Activated CD4-positive, alpha-beta T cell treated with anti-CD3 and anti-CD28 coated beads, Interleukin-2, amount 10 ng/mL, durations not matched to agents 7 days and 5 days (primary cell): ENCODE data around the gene SLC25A42. TPM values are rescaled to one million over a fixed set of nuclear protein-coding genes. Genes with fewer than 3 reads are reported as not detected.

ENCODE experiments used
- CTCF ChIA-PET: fragments of 350-600 bp; sonication (Branson Sonifier 250); formaldehyde crosslinking; loops from one replicate; lab custom pipeline; 2021; ENCODE audit warnings: antibody characterized with exemption; lab: Charles Lee
- POLR2A ChIA-PET: fragments of 350-600 bp; sonication (Branson Sonifier 250); formaldehyde crosslinking; loops from one replicate; lab custom pipeline; 2021; ENCODE audit warnings: antibody characterized with exemption; lab: Charles Lee
- DNase-seq: peaks from one replicate; pipeline ENCODE4 v3.0.0-alpha.2; 2020
- H3K27ac Mint-ChIP-seq: one replicate; pipeline ENCODE4 v1.8.0; 2021; ENCODE audit warnings: mild to moderate bottlenecking, moderate library complexity, mixed read lengths
- H3K27me3 Mint-ChIP-seq: one replicate; pipeline ENCODE4 v1.8.0; 2021; ENCODE audit warnings: mixed read lengths
- H3K36me3 Mint-ChIP-seq: one replicate; pipeline ENCODE4 v1.8.0; 2021; ENCODE audit warnings: low read depth, mixed read lengths
- H3K4me1 Mint-ChIP-seq: one replicate; pipeline ENCODE4 v1.8.0; 2021; ENCODE audit warnings: mixed read lengths
- H3K4me3 Mint-ChIP-seq: one replicate; pipeline ENCODE4 v1.8.0; 2021; ENCODE audit warnings: mild to moderate bottlenecking, moderate library complexity, mixed read lengths
- H3K9me3 Mint-ChIP-seq: one replicate; pipeline ENCODE4 v1.8.0; 2021; ENCODE audit warnings: mixed read lengths
- total RNA-seq, 2 experiments: library from RNA; stranded (reverse); gene quantifications; one replicate each; pipeline ENCODE4 v1.2.3, GENCODE V29; 2021

The SLC25A42 gene
- total RNA-seq, 2 experiments from 2014 or later: 20.6 to 22.2 TPM

DNA sequence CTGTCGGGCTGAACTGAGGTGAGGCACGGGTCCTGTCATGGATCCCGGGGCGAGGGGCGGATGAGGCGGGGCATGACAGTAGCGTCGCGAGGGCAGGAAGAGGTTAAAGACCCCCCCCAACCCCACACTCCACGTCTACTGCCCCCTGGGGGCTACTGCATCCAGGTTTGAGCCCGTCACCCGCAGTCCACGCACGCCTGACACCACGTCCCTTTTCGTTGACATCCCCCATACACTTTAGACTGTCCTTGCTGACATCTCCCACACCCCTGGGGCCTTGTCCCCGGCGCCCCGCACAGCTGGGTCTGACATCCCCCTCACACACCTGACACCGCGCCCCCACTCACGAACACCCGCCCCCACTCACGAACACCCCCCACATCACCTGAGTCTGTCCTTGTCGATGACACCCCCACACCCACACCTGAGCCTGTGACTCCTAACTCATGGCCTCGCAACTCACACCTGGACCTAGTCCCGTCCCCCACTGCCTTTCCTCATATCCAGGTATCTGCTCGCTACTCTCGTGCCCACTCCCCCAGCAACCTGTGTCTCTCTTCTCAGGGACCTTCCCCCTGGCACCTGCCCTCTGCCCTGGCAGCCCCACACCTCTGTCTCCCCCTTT is 416 bp downstream of the SLC25A42 start:
- H3K27me3 Mint-ChIP-seq: no peaks in the 10 kb centered on the region
- H3K9me3 Mint-ChIP-seq: no peaks in the 10 kb centered on the region
- H3K4me1 Mint-ChIP-seq: peaks cover 44% of the 10 kb centered on the region
- DNase-seq: no peak
- peak overlapping the region; percentile 87 for H3K4me3 Mint-ChIP-seq
- CTCF ChIA-PET: no interaction called here
- H3K36me3 Mint-ChIP-seq: peaks cover 3% of the 10 kb centered on the region
- H3K27ac Mint-ChIP-seq: peak overlapping the region; percentile 91
- POLR2A ChIA-PET: no interaction called here

DNA sequence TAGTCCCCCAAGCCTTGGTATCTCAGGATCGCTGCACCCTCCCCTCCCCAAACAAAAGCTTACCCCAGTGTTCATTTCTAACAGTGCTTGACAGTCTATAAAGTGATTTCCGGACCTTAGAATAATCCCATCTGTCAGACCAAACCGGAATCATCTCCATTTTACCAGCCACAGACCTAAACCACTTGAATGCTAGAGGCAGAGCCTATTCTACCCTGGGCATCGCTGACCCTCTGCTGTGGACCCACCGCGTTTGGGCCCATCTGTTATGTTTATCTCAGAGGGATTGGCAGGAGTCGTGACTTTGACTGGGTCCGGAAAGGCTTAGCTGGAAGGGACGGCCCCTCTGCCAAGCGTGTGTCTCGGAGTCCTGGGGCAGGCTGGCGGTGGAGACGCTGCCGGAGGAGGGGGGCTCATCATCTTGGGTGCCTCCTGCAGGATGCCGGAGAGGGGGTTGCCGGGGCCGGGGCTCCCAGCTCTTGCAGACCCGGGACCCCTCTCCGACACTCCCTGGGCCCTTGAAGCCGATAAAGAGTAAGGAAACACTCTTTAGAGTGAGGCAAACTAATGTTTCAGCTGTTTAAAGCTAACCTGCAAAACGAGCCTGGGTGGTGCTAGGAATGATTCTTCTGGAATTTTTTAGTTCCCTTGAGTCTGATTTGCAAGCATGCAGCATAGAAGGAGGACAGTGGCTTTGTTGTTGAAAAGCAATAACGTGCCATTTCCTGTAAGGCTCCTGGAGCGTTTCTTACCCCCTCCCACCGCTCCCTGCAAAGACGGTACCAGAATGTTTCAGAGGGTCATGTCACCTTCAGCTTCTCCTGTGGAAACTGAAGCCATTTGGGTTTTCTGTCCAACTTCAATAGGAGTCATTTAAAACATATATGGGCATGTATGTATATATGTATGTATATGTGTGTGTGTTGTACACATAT is 1.3 kb downstream of the SLC25A42 start:
- peak; percentile 35 for DNase-seq
- no peaks in the 10 kb centered on the region for H3K9me3 Mint-ChIP-seq
- POLR2A ChIA-PET: no interaction called here
- no peaks in the 10 kb centered on the region for H3K27me3 Mint-ChIP-seq
- CTCF ChIA-PET: interaction anchor here (0.7 kb wide), 1 partner anchor 11 kb away, joined by 3 read pairs; no protein-coding TSS in a partner anchor
- peaks cover 49% of the 10 kb centered on the region for H3K4me1 Mint-ChIP-seq
- peak overlapping the region; percentile 91 for H3K27ac Mint-ChIP-seq
- H3K4me3 Mint-ChIP-seq: peak overlapping the region; percentile 87
- peaks cover 6% of the 10 kb centered on the region for H3K36me3 Mint-ChIP-seq

DNA sequence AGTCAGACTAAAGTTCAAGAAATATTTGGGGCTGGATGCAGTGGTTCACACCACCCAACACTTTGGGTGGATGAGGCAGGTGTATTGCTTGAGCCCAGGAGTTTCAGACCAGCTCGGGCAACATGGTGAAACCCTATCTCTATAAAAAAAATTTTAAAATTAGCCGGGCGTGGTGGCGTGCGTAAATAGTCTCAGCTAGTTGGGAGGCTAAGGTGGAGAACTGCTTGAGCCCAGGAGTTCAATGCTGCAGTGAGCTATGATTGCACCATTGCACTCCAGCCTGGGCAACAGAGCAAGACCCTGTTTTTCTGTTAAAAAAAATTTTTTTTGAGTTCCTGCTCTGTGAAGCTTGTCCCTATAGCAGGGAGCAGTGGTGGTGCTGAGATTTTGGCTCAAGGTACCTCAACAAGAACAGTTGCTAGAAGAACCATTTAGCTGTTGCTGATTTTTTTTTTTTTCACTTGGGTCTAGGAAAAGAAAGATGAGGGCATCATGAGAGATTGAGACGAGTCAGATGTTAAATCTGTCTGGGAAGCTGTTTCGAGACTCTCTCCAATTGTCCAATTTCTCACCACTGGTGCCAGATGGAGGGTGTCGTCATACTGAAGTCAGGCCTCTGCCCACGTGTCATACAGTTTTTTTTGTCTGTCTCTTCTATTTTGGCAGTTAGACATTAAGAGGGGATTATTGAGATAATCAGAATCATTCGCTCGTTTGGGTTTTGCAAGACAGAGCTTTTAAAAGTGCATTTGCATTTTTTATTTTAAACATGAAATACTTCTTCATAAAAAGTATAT is 3.7 kb downstream of the SLC25A42 start:
- Mint-ChIP-seq H3K4me1 (peaks cover 47% of the 10 kb centered on the region), H3K36me3 (peaks cover 8% of the 10 kb centered on the region)
- POLR2A ChIA-PET: no interaction called here

DNA sequence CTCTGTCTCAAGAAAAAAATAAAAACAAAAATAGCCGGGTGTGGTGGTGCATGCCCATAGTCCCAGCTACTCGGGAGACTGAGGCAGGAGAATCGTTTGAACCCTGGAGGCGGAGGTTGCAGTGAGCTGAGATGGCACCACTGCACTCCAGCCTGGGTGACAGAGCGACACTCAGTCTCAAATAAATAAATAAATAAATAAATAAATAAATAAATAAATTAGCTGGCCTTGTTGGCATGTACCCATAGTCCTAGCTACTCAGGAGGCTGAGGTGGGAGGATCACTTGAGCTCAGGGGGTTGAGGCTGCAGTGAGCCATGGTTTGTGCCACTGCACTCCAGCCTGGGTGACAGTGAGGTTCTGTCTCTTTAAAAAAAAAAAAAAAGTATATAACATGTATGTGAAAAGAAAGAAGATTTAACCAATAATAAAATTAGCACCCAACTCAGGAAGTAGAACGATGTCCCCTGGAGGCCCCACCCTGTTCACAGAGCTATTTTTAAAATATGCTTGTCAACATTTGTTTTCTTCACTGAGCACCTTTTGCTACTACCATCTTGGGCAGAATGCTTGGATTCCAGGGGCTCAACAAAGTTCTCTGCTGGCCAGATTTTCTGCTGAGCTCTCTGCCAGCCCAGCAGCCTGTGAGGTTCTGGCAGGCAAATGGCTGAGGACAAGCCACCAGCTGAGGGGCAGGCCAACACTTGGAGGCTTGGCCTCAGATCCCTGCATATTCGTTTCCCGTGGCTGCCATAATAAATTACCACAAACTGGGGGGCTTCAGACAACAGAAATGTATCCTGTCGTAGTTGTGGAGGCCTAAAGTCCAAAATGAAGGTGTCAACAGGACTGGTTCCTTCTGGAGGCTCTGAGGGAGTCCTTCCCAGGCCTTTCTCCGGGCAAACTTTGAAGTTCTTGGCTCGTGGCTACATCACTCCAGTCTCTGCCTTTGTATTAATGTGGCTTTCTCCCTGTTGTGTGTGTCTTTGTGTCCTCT is 5.2 kb downstream of the SLC25A42 start:
- ChIA-PET POLR2A (no interaction called here), CTCF (interaction anchor here (0.6 kb wide), 2 partner anchors 435 to 1995 kb away, joined by 3 to 4 read pairs; no protein-coding TSS in a partner anchor)
- H3K9me3 Mint-ChIP-seq: no peaks in the 10 kb centered on the region
- no peaks in the 10 kb centered on the region for H3K27me3 Mint-ChIP-seq
- H3K36me3 Mint-ChIP-seq: peaks cover 14% of the 10 kb centered on the region
- H3K4me3 Mint-ChIP-seq: no peak overlapping the region
- H3K4me1 Mint-ChIP-seq: peaks cover 39% of the 10 kb centered on the region
- H3K27ac Mint-ChIP-seq: peak overlapping the region; percentile 76
- no peak for DNase-seq

More for the DNA sequence above, 3.7 kb downstream of the SLC25A42 start:
- Mint-ChIP-seq H3K27me3 (no peaks in the 10 kb centered on the region), H3K4me3 (no peak overlapping the region), H3K9me3 (no peaks in the 10 kb centered on the region), H3K27ac (peak overlapping the region; percentile 50)
- CTCF ChIA-PET: interaction anchor here (0.7 kb wide), 2 partner anchors 15 to 73 kb away, joined by 3 read pairs; no protein-coding TSS in a partner anchor
- no peak for DNase-seq

DNA sequence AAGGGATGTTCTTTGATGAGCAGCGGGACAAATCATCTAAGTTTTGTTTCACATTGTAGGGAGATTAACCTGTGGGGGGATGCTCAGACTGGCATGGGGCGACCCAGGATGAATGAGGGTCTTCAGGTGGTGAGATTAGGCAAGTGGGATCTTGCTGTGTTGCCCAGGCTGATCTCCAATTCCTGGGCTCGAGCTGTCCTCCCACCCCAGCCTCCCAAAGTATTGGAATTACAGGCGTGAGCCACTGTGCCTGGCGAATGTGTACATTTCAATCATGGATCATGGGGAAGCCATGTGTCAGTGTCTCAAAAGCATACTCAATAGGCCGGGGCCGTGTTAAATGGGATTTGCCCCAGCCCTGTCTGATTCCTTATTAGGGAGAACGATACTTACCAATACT is 8.1 kb downstream of the SLC25A42 start:
- H3K4me1 Mint-ChIP-seq: peaks cover 23% of the 10 kb centered on the region
- ChIA-PET POLR2A (no interaction called here), CTCF (no interaction called here)
- H3K36me3 Mint-ChIP-seq: peaks cover 14% of the 10 kb centered on the region
- H3K27me3 Mint-ChIP-seq: no peaks in the 10 kb centered on the region
- H3K9me3 Mint-ChIP-seq: no peaks in the 10 kb centered on the region
- no peak overlapping the region for H3K27ac Mint-ChIP-seq
- no peak overlapping the region for H3K4me3 Mint-ChIP-seq
- DNase-seq: no peak

DNA sequence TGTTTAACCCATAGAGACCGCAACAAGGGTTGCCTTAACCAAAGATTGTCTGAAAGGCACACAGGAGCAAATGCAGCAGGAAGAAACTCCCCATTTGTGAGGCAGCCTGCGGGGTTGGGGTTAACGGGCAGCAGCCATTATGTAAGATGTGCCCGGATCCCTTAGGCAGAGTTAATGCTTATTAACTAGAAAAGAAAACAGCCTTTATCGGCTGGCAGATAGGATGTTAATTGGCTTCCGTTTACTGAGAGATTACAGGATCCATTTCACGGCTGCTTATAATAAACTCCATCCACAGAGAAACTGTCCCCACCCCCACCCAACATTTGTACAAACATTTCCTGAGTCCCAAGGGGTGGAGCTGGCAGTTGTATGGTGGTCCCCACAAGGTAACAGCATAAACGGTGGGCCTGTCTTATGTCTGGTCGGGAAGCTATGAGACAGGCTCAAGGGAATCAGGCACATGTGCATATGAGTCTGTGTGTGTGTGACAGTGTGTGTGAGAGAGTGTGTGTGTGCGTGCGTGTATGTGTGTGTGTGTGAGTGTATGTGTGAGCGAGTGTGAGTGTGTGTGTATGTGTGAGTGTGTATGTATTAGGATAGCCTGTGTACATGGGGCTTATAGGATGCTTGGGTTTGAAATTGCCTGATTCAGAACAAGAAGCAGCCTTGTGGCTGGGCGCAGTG is 10.5 kb downstream of the SLC25A42 start:
- ChIA-PET CTCF (no interaction called here), POLR2A (no interaction called here)
- no peak overlapping the region for H3K27ac Mint-ChIP-seq
- no peak for DNase-seq
- H3K4me1 Mint-ChIP-seq: peaks cover 7% of the 10 kb centered on the region
- peaks cover 12% of the 10 kb centered on the region for H3K36me3 Mint-ChIP-seq
- no peaks in the 10 kb centered on the region for H3K9me3 Mint-ChIP-seq
- no peak overlapping the region for H3K4me3 Mint-ChIP-seq
- no peaks in the 10 kb centered on the region for H3K27me3 Mint-ChIP-seq

DNA sequence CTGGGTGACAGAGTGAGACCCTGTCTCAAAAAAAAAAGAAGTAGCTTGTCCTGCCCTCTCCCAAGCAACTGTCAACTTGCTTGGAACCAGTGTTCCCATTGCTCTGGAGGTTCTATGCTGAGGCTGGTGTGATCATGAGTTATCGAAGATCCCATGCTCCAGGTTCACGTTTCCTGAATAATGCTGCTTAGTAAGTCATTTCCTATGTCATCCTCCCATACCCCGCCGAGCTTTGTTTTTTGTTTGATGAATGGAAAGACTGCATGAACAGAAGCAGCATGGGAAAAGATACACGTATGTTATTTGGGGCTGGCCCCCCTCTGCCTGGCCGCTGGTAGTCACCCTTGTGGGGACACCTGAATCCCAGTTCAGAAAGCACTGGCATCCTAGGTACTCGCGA is 11.3 kb downstream of the SLC25A42 start:
- ChIA-PET CTCF (no interaction called here), POLR2A (no interaction called here)
- no peak for DNase-seq
- Mint-ChIP-seq H3K4me3 (no peak overlapping the region), H3K36me3 (peaks cover 10% of the 10 kb centered on the region), H3K4me1 (peaks cover 3% of the 10 kb centered on the region), H3K9me3 (no peaks in the 10 kb centered on the region), H3K27ac (no peak overlapping the region), H3K27me3 (no peaks in the 10 kb centered on the region)

DNA sequence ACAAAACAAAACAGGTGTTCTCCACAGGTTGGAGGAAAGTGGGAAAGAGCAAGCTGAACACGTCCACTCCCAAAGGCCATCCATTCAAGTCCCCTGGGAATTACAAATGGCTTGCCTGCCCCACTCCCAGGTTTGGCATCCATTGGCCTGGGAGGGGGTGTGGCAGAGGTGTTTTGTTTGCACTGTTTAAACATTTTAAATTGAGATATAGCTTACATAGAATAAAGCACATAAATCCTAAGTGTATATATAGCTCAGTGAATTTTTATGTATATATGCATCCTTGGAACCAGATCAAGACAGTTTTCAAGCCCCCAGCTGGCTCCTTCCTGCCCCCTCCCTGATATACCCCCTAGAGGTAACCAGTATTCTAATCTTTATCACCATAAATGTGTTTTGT is 12.7 kb downstream of the SLC25A42 start:
- no peak for DNase-seq
- no peak overlapping the region for H3K4me3 Mint-ChIP-seq
- CTCF ChIA-PET: interaction anchor here (0.8 kb wide), 1 partner anchor 11 kb away, joined by 3 read pairs; no protein-coding TSS in a partner anchor
- no peaks in the 10 kb centered on the region for H3K9me3 Mint-ChIP-seq
- H3K4me1 Mint-ChIP-seq: peaks cover 3% of the 10 kb centered on the region
- peaks cover 8% of the 10 kb centered on the region for H3K36me3 Mint-ChIP-seq
- no peaks in the 10 kb centered on the region for H3K27me3 Mint-ChIP-seq
- H3K27ac Mint-ChIP-seq: no peak overlapping the region
- POLR2A ChIA-PET: no interaction called here

DNA sequence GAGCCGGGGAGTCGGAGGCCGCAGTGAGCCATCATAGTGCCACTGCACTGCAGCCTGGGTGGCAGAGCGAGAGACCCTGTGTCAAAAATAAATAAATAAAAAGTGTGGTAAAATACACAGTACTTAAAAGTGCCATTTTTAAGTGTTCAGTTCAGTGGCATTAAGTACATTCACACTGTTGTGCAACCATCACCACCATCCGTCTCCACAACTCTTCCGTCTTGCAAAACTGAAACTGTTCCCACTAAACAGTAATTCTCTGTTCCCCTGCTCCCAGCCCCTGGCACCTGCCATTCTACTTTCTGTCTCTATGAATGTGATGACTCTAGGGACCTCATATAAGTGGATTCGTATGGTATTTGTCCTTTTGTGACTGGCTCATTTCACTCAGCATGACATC is 13.3 kb downstream of the SLC25A42 start:
- Mint-ChIP-seq H3K36me3 (peaks cover 8% of the 10 kb centered on the region), H3K4me3 (no peak overlapping the region), H3K27ac (no peak overlapping the region), H3K9me3 (no peaks in the 10 kb centered on the region), H3K4me1 (peaks cover 3% of the 10 kb centered on the region), H3K27me3 (no peaks in the 10 kb centered on the region)
- DNase-seq: no peak
- ChIA-PET CTCF (no interaction called here), POLR2A (no interaction called here)

DNA sequence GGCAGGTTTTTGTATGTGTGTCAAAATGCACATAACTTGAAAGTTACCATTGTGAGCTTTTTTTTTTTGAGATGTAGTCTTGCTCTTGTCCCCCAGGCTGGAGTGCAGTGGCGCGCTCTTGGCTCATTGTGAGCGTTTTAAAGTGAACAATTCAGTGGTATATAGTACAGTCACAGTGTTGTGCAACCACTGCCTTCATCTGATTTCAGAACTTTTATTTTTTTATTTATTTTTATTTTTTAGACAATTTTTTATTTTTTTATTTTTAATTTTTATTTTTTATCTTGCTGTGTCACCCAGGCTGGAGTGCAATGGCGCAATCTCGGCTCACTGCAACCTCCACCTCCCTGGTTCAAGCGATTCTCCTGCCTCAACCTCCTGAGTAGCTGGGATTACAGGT is 15.0 kb downstream of the SLC25A42 start:
- Mint-ChIP-seq H3K4me3 (no peak overlapping the region), H3K27me3 (no peaks in the 10 kb centered on the region), H3K9me3 (no peaks in the 10 kb centered on the region), H3K27ac (no peak overlapping the region), H3K36me3 (peaks cover 3% of the 10 kb centered on the region), H3K4me1 (no peaks in the 10 kb centered on the region)
- CTCF ChIA-PET: interaction anchor here (0.7 kb wide), 1 partner anchor 37 kb away, joined by 3 read pairs; no protein-coding TSS in a partner anchor
- DNase-seq: no peak
- POLR2A ChIA-PET: no interaction called here

DNA sequence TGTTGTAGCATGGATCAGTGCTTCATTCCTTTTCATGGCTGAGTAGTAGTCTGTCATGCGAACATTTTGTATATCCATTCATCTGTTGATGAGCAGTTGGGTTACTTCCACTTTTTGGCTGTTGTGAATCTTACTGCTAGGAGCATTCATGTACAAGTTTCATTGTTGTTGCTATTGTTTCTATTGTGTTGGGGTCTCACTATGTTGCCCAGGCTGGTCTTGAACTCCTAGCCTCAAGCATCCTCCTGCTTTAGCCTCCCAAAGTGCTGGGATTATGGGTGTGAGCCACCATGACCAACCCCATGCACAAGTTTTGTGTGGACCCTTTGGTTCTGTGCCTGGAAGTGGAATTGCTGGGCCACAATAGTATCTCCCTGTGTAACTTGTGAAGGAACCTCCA is 15.8 kb downstream of the SLC25A42 start:
- ChIA-PET CTCF (no interaction called here), POLR2A (no interaction called here)
- H3K9me3 Mint-ChIP-seq: no peaks in the 10 kb centered on the region
- DNase-seq: no peak
- H3K36me3 Mint-ChIP-seq: peaks cover 3% of the 10 kb centered on the region
- no peak overlapping the region for H3K4me3 Mint-ChIP-seq
- H3K27ac Mint-ChIP-seq: no peak overlapping the region
- no peaks in the 10 kb centered on the region for H3K4me1 Mint-ChIP-seq
- H3K27me3 Mint-ChIP-seq: no peaks in the 10 kb centered on the region
